ENCODE data around the gene PAMR1. TPM values are rescaled to one million over a fixed set of nuclear protein-coding genes. Genes with fewer than 3 reads are reported as not detected.

The PAMR1 gene
- total RNA-seq, 4 donors from 2014 or later, result 2.6 to 64.4 (median 9.5) TPM

DNA sequence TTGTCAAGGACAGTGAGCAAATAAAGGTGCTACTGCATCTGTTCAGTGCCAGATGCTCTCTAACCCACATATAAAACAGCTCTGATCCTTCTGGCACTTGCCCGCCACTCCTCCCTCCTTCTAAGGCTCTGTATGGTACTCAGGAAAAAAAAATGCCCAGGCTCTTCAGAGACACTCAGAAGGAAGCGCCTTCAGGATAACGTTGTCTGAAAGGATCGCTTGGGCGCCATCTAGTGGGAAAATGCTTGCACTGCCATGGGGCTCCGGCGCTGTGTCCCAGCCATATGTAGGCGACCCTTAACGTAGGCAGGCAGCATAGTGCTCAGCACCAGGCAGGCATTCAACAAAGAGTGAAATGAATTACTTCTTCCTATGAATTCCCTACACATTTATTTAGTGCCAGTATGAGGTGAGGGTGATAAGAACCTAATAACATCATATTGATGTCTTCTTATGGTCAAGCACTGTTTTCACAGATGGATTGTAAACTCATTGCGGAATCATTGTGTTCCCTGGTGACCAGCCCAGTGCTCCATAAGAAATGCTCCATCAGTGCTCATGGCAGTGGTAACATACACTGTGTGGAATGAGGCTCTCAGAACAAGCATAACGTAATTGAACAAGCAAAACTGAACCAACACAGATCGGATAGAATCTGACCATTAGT, 39.6 kb downstream of the PAMR1 start:
- Histone ChIP-seq H3K27me3 (no peaks in the 10 kb centered on the region), H3K4me3 (no peak overlapping the region), H3K4me1 (no peaks in the 10 kb centered on the region), H3K9me3 (no peaks in the 10 kb centered on the region), H3K36me3 (no peaks in the 10 kb centered on the region), H3K27ac (no peak overlapping the region)
- peak; percentile 56 to 87 (median 76) for DNase-seq
- TF ChIP-seq CTCF (IDR thresholded peaks at IDR 0.05) (peak; percentile 54 to 89 (median 78)), POLR2A (IDR thresholded peaks at IDR 0.05) (no peak)

GRCh38 chr11:35484435-35484834, 41.0 kb downstream of the PAMR1 start:
- no peaks in the 10 kb centered on the region for H3K9me3 ChIP-seq
- no peak for TF ChIP-seq POLR2A (IDR thresholded peaks at IDR 0.05)
- no peak for TF ChIP-seq CTCF (IDR thresholded peaks at IDR 0.05)
- no peak for DNase-seq
- H3K4me3 ChIP-seq, result no peak overlapping the region
- H3K4me1 ChIP-seq, result no peaks in the 10 kb centered on the region
- H3K36me3 ChIP-seq, result no peaks in the 10 kb centered on the region
- H3K27me3 ChIP-seq, result no peaks in the 10 kb centered on the region
- no peak overlapping the region for H3K27ac ChIP-seq

DNA sequence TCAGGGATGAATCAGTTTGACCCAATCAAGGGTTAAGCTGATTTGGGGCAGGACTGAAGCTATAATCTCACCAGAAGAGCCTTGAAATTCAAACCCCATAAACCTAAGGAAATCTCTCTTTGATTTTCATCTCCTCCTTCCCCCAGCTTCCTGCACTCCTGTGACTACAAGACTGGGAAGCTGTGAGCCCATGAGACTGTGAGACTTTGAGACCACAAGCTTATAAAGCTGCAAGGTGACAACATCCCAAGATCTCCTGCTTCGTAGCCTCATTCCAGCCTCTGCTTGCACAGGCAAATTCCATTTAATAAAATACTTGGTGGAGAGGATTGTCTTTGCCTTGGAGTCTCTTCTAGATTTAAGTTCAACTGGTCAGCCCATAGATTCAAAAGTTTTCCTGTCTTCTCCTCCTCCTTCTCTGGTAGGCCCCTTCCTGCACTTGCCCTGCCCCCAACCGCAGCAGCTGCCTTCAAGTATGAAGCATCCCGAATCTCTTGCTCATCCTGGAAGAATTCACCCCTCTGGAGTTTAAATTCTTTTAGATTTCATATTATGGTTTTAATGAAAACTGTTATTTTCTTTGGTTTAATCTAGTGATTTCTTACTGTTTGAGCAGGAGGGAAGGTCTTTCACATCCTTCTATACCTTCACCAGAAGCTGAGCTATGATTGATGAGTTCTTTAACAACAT, 42.1 kb downstream of the PAMR1 start:
- no peak overlapping the region for H3K27ac ChIP-seq

DNA sequence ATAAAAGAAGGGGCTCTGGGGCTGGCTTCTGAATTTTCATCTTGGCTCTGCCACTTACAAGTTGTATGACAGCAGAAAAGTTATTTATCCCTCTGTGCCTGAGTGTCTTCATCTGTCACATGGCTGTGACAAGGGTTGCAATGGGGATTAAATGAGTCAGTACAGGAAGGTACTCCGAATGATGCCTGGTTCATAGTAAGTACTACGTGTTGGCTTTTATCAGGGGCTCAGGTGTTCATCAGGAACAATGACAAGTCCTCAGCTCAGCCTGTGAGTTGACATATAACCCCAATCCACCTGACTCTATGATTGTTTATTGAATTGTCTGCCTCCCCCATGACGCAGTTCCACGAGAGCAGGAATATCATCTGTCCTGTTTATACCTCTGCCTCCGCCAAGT, 45.7 kb downstream of the PAMR1 start:
- Histone ChIP-seq H3K27me3 (no peaks in the 10 kb centered on the region), H3K36me3 (no peaks in the 10 kb centered on the region), H3K27ac (no peak overlapping the region), H3K4me3 (no peak overlapping the region), H3K4me1 (peaks cover 0 to 2% (median under 1%) of the 10 kb centered on the region in 4 donors), H3K9me3 (no peaks in the 10 kb centered on the region)
- TF ChIP-seq CTCF (IDR thresholded peaks at IDR 0.05), result no peak
- no peak for DNase-seq

More for the DNA sequence above, 42.1 kb downstream of the PAMR1 start:
- Histone ChIP-seq H3K27me3 (no peaks in the 10 kb centered on the region), H3K36me3 (no peaks in the 10 kb centered on the region), H3K4me3 (no peak overlapping the region), H3K9me3 (no peaks in the 10 kb centered on the region), H3K4me1 (peaks cover 0 to 2% (median 0%) of the 10 kb centered on the region in 4 donors)
- TF ChIP-seq CTCF (IDR thresholded peaks at IDR 0.05), result no peak
- no peak for TF ChIP-seq POLR2A (IDR thresholded peaks at IDR 0.05)
- DNase-seq, result no peak

DNA sequence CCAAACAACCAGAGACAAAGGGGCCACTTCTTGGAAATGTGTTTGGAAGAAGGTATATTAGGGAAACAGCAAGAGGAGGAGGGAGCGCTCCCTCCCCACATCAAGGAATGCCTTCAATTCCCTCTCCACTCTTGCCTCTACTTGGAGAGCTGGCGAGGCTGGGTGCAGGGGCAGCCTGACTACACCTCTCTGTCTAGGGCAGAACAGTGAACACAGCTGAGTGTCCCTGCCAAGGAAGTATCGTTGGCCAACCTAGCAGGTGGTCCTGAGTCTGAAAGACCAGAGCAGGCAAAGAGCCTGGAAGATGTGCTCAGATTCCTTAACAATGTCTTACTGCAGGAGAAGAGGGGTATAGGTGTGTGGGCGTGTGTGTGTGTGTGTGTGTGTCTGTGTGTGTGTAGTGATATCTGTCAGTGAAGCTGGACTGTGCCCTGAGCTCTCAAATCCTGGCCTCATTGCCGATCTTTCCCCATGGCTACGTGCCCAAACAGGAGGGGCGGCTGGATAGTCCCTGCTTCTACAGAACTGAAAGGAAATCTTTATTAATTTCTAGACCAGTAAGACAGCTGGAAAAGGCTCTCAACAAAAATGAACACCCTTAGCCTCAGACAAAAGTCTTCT, 46.8 kb downstream of the PAMR1 start:
- Histone ChIP-seq H3K27me3 (no peaks in the 10 kb centered on the region), H3K9me3 (no peaks in the 10 kb centered on the region), H3K4me3 (no peak overlapping the region), H3K27ac (no peak overlapping the region), H3K36me3 (no peaks in the 10 kb centered on the region), H3K4me1 (peaks cover 0 to 6% (median 1%) of the 10 kb centered on the region in 4 donors)
- peak in 2 of 3 donors; percentile 69 for DNase-seq
- TF ChIP-seq POLR2A (IDR thresholded peaks at IDR 0.05) (no peak), CTCF (IDR thresholded peaks at IDR 0.05) (no peak)

All from Peyer's patch (tissue), 4 donors.